ENCODE results near the gene TRERF1. TPM values are rescaled to one million over a fixed set of nuclear protein-coding genes. Genes with fewer than 3 reads are reported as not detected.

Gene TRERF1
- total RNA-seq, 4 donors from 2014 or later = 3.3 to 4.9 (median 3.8) TPM

DNA sequence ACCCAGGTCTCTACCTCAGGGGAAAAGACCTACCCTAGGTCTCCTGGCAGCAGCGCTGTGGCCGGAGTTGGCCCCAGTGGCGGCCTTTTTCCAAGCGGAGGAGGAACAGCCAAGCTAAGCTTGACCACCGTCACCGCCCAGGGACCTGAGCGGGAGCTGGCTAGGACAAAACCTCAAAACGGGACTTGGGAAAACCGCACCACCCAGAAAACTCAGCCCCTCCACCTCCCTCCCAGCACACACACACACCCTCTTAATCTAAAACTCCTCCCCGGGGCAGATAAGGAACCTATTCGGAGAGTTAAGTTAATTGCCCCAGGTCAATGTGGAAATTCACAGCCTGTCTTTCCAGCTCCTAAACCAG lies 2.7 kb upstream of the TRERF1 start:
- TF ChIP-seq CTCF (IDR thresholded peaks at IDR 0.05; ENCODE audit: low read depth) = no peak

- TF ChIP-seq CTCF (IDR thresholded peaks at IDR 0.05; ENCODE audit: low read depth) = no peak
These were observed 2.1 kb upstream of the TRERF1 start for GRCh38 chr6:42453654-42454427.

GRCh38 chr6:42453031-42453653 lies 1.4 kb upstream of the TRERF1 start:
- TF ChIP-seq CTCF (IDR thresholded peaks at IDR 0.05; ENCODE audit: low read depth) = no peak

DNA sequence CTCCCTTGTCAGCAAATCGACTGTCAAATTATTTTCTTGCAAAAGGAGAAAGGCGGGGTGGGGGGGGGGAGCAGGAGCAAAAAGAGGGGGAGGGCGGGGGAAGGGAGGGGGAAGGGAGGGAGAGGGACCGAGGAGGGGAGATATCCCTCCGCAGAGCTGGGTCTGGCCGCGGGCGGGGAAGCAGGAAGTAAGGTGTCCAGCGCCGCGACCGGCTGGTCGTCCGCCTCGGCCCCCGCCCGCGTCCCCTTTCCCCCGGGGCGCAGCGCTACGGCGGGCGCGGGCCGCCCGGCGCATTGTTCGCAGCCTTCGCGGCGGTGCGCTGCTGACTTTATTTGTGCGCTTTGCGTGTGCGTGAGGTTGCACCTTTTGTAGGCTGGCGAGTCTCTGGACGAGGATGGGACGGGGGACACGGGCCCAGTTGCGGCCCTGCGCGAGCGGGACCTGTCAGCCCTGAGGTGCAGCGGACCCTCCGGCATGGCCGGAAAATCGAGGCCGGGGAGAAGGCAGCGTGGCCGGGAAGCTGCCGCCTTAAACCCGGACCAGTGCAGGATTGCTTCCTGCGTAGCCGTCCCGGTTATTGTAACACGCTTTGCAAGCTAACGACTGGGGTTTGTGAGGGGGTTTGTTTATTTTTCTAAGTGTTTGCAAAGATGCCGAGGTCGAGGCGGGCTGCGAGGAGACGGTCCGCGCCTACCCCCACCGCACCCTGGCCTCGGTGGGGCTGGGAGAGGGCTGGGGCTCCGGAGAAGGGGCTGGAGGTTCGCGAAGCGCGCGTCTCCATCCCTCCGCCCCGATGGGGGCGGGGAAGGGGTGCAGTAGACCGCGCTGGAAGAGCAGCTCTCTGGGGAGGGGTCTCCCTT lies 675 bp upstream of the TRERF1 start:
- no peak for TF ChIP-seq CTCF (IDR thresholded peaks at IDR 0.05; ENCODE audit: low read depth)

DNA sequence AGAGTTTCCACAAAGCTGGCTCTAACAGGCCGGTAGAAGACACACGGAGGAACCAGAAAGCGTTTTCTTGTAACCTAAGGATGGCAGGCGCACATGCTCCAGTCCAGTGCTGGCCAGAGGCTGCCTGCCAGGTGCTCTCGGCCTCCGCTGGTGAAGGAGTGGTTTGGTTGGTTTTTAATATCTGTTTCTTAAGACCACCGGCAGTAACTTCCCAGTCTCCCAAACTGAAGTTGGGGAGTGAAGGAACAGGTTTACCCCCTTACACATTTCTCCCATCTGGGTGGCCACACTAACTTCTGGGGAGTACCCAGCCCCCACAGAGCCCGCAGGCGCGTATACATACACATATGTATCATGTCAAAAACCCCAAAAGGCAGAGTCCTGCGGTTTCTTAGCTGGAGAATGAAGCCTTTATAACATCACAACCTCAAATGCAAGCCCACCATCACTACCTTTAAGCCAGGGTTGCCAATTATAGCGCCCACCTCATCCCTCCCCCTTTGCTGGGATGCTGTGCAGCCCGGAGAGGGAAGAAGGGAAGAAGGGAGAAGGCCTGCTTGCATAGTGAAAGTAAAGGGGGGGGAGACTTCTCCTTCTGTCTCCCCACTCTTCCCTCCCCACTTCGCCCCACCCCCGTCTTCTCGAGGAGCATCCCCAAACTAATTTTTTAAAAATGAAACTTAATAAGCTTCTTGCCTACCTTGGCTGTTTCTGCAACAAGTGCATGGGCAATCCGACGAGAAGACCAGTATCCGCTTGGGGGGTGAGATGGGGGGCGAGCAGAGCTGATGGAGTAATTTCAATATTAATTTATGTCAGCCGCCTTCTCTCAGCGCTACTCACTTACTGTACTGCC lies 1.0 kb downstream of the TRERF1 start:
- TF ChIP-seq CTCF (IDR thresholded peaks at IDR 0.05; ENCODE audit: low read depth) = no peak

- no peak for TF ChIP-seq CTCF (IDR thresholded peaks at IDR 0.05; ENCODE audit: low read depth)
These were observed 1.7 kb downstream of the TRERF1 start for GRCh38 chr6:42449917-42450476.

All from subcutaneous adipose tissue (tissue), 4 donors.